ENCODE results near the gene GRK2. TPM values are rescaled to one million over a fixed set of nuclear protein-coding genes. Genes with fewer than 3 reads are reported as not detected.

GRK2 gene
- total RNA-seq, 1 donor from 2014 or later: 30.0 TPM

- Histone ChIP-seq H3K9ac (no peak overlapping the region), H3K4me3 (no peak overlapping the region), H4K20me1 (ENCODE audit: low read depth) (peaks cover 14% of the 10 kb centered on the region), H3K79me2 (ENCODE audit: low read depth) (no peaks in the 10 kb centered on the region), H3K27ac (no peak overlapping the region), H2AFZ (replicated peaks) (no peak overlapping the region), H3F3A (ENCODE audit: low read depth) (peaks cover 27% of the 10 kb centered on the region), H3K27me3 (peaks cover 16% of the 10 kb centered on the region), H3K9me3 (ENCODE audit: low read depth) (no peaks in the 10 kb centered on the region), H3K4me2 (no peak overlapping the region), H3K36me3 (no peaks in the 10 kb centered on the region), H3K4me1 (peaks cover 12% of the 10 kb centered on the region)
- Mint-ChIP-seq H3K9me3 (peaks cover 4% of the 10 kb centered on the region), H3K27me3 (ENCODE audit: insufficient read depth, low read depth) (peaks cover 7% of the 10 kb centered on the region), H3K27ac (no peak overlapping the region), H3K4me3 (no peak overlapping the region), H3K36me3 (peaks cover 19% of the 10 kb centered on the region), H3K4me1 (peaks cover 8% of the 10 kb centered on the region)
- no peak for TF ChIP-seq EZH2 (IDR thresholded peaks at IDR 0.05)
- TF ChIP-seq EZH2phosphoT487 (IDR thresholded peaks at IDR 0.05): no peak
- TF ChIP-seq CTCF (IDR thresholded peaks at IDR 0.05): no peak
- no peak for DNase-seq (ENCODE audit: low spot score)
These were observed 35.1 kb downstream of the GRK2 start for GRCh38 chr11:67301313-67301921.

- Histone ChIP-seq H3K79me2 (ENCODE audit: low read depth) (no peaks in the 10 kb centered on the region), H3K9me3 (ENCODE audit: low read depth) (no peaks in the 10 kb centered on the region), H3K27me3 (peaks cover 16% of the 10 kb centered on the region), H3K36me3 (no peaks in the 10 kb centered on the region), H3F3A (ENCODE audit: low read depth) (peaks cover 27% of the 10 kb centered on the region), H3K4me3 (peak overlapping the region; percentile 65), H3K9ac (no peak overlapping the region), H3K4me2 (peak overlapping the region; percentile 91), H2AFZ (replicated peaks) (no peak overlapping the region), H3K4me1 (peaks cover 12% of the 10 kb centered on the region), H3K27ac (no peak overlapping the region), H4K20me1 (ENCODE audit: low read depth) (peaks cover 14% of the 10 kb centered on the region)
- H3K27ac Mint-ChIP-seq: no peak overlapping the region
- peaks cover 8% of the 10 kb centered on the region for H3K4me1 Mint-ChIP-seq
- peak overlapping the region; percentile 74 for H3K4me3 Mint-ChIP-seq
- H3K36me3 Mint-ChIP-seq: peaks cover 14% of the 10 kb centered on the region
- H3K9me3 Mint-ChIP-seq: no peaks in the 10 kb centered on the region
- peak; percentile 71 for DNase-seq (ENCODE audit: low spot score)
- TF ChIP-seq EZH2phosphoT487 (IDR thresholded peaks at IDR 0.05) (no peak), EZH2 (IDR thresholded peaks at IDR 0.05) (no peak), CTCF (IDR thresholded peaks at IDR 0.05) (no peak)
- peaks cover 7% of the 10 kb centered on the region for H3K27me3 Mint-ChIP-seq (ENCODE audit: insufficient read depth, low read depth)
These were observed 35.8 kb downstream of the GRK2 start for GRCh38 chr11:67301951-67302516.

DNA sequence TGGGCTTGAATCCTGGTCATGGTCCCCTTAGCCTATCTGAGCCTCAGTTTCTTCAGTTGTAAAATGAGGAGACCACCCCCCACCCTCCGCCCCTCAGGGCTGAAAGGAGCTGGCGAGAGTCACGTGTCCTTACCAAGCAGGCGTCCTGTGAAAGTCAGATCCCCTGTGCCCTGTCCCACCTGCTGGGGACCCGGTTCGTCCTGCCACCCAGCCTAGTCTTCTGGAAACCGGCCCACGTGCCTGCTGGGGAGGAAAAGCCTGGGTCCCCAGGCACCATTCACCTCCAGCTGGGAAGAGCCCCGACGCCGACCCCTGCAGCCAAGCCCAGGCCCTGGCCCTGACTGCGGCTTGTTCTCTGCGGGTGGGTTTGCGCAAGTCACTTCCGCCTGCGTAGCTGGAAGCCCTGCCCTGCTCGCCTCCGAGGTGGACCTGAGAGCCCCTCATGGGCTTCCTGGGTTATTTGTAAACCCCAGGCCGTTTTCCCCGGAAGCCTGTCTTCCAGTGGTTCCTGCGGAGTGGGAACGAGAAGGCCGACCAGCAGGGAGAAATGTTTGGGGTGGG, 36.4 kb downstream of the GRK2 start:
- H3K9me3 Mint-ChIP-seq: no peaks in the 10 kb centered on the region
- no peak overlapping the region for H3K27ac Mint-ChIP-seq
- H3K4me3 Mint-ChIP-seq: peak overlapping the region; percentile 74
- peaks cover 27% of the 10 kb centered on the region for H3F3A ChIP-seq (ENCODE audit: low read depth)
- no peak overlapping the region for H3K27ac ChIP-seq
- H3K27me3 ChIP-seq: peaks cover 16% of the 10 kb centered on the region
- H3K9me3 ChIP-seq (ENCODE audit: low read depth): no peaks in the 10 kb centered on the region
- H3K4me2 ChIP-seq: peak overlapping the region; percentile 91
- H3K27me3 Mint-ChIP-seq (ENCODE audit: insufficient read depth, low read depth): peaks cover 7% of the 10 kb centered on the region
- H3K4me1 Mint-ChIP-seq: peaks cover 8% of the 10 kb centered on the region
- peaks cover 14% of the 10 kb centered on the region for H4K20me1 ChIP-seq (ENCODE audit: low read depth)
- no peaks in the 10 kb centered on the region for H3K79me2 ChIP-seq (ENCODE audit: low read depth)
- no peak overlapping the region for H3K9ac ChIP-seq
- H3K4me3 ChIP-seq: peak overlapping the region; percentile 65
- peaks cover 12% of the 10 kb centered on the region for H3K4me1 ChIP-seq
- TF ChIP-seq CTCF (IDR thresholded peaks at IDR 0.05) (no peak), EZH2phosphoT487 (IDR thresholded peaks at IDR 0.05) (no peak), EZH2 (IDR thresholded peaks at IDR 0.05) (no peak)
- H3K36me3 Mint-ChIP-seq: peaks cover 13% of the 10 kb centered on the region
- DNase-seq (ENCODE audit: low spot score): peak; percentile 78
- H3K36me3 ChIP-seq: no peaks in the 10 kb centered on the region
- no peak overlapping the region for H2AFZ ChIP-seq (replicated peaks)

Measured in neural progenitor cell (in vitro differentiated cells).